ENCODE data around the gene MEIKIN. TPM values are rescaled to one million over a fixed set of nuclear protein-coding genes. Genes with fewer than 3 reads are reported as not detected.

MEIKIN gene
- total and polyA plus RNA-seq, 2 of the 8 experiments (the other 6 are each of a cell fraction or from before 2014, with no cell fraction given) = not detected

GRCh38 chr5:131979816-131980215, 34.4 kb upstream of the MEIKIN start:
- Histone ChIP-seq H3K4me1 (replicated peaks in 1 of 4; ENCODE audit: control insufficient read depth in 3 of 4, insufficient read depth in 4 of 4, low read length in 3 of 4) (peaks cover 0 to 9% (median 5%) of the 10 kb centered on the region in 4 experiments; a peak in 4 of 7 replicates), H2AK5ac (ENCODE audit: low read depth, low read length) (no peak overlapping the region), H3K79me2 (ENCODE audit: control insufficient read depth in 1 of 2, insufficient read depth in 2 of 2, low read length in 2 of 2) (no peaks in the 10 kb centered on the region), H3K27ac (ENCODE audit: low read depth, low read length) (no peak overlapping the region), H2BK5ac (ENCODE audit: low read depth, low read length) (no peak overlapping the region), H2BK20ac (ENCODE audit: low read length) (no peak overlapping the region), H4K8ac (ENCODE audit: extremely low read depth, insufficient read depth, low read length) (no peak overlapping the region), H3K27me3 (replicated peaks in 1 of 4; ENCODE audit: control insufficient read depth in 3 of 4, extremely low read depth in 1 of 4, insufficient read depth in 3 of 4, low read length in 3 of 4) (no peaks in the 10 kb centered on the region), H3K14ac (ENCODE audit: insufficient read length) (no peak overlapping the region), H3K9ac (replicated peaks in 1 of 4; ENCODE audit: extremely low read depth in 1 of 4, low read depth in 3 of 4, low read length in 3 of 4) (no peak overlapping the region), H3K56ac (replicated peaks; ENCODE audit: insufficient read length, low read depth, low read length) (no peak overlapping the region), H3K23me2 (ENCODE audit: low read depth, low read length) (peaks cover 3% of the 10 kb centered on the region; the same call in 1 of the 2 replicates), H3K23ac (ENCODE audit: insufficient read length) (no peak overlapping the region), H3K36me3 (ENCODE audit: control insufficient read depth in 2 of 4, insufficient read depth in 4 of 4, low read length in 3 of 4) (no peaks in the 10 kb centered on the region), H3K4me2 (ENCODE audit: insufficient read depth in 1 of 2, low read depth in 2 of 2, low read length in 2 of 2) (no peak overlapping the region), H3K9me3 (ENCODE audit: insufficient read depth in 2 of 2, low read depth in 1 of 2, low read length in 1 of 2) (no peaks in the 10 kb centered on the region), H3K4me3 (ENCODE audit: extremely low read depth in 1 of 4, insufficient read depth in 2 of 4, low read depth in 3 of 4, low read length in 4 of 4) (no peak overlapping the region), H3K18ac (ENCODE audit: extremely low read depth, low read length) (no peak overlapping the region), H2BK15ac (ENCODE audit: low read length) (no peak overlapping the region), H3K79me1 (ENCODE audit: low read depth, low read length) (no peaks in the 10 kb centered on the region), H2BK12ac (ENCODE audit: low read depth, low read length) (no peak overlapping the region), H4K91ac (replicated peaks; ENCODE audit: insufficient read length, low read length) (no peak overlapping the region), H4K20me1 (replicated peaks in 1 of 2; ENCODE audit: control insufficient read depth in 1 of 2, insufficient read depth in 2 of 2, low read length in 2 of 2) (no peaks in the 10 kb centered on the region), H4K5ac (ENCODE audit: insufficient read length, low read depth, low read length) (no peak overlapping the region), H2AFZ (ENCODE audit: low read length) (no peak overlapping the region), H2BK120ac (replicated peaks; ENCODE audit: low read depth, low read length) (no peak overlapping the region), H3K4ac (replicated peaks; ENCODE audit: insufficient read length, low read depth, low read length) (no peak overlapping the region)
- ChIA-PET POLR2A (ENCODE audit: partially characterized antibody) (no interaction called here), CTCF (ENCODE audit: partially characterized antibody) (interaction anchor here (1.0 to 1.4 kb wide), 2 partner anchors 9 to 83 kb away, joined by 3 to 4 read pairs; no protein-coding TSS in a partner anchor)
- DNase-seq (ENCODE audit: low read depth in 1 of 2, low spot score in 2 of 2) (no peak), FAIRE-seq (no peak)
- 96% methylated on average over 4 of the region's 4 CpGs; no CpG with 5 or more reads in 1 of the 2 experiments for WGBS, 2 experiments (ENCODE audit: extremely low coverage in 1 of 2, insufficient coverage in 1 of 2, insufficient read length in 1 of 2, insufficient replicate concordance in 2 of 2, low coverage in 1 of 2, low lambda C conversion rate in 2 of 2, missing lambda C conversion rate in 1 of 2)
